Liver (tissue), 9 donors: ENCODE data around the gene SYT8. TPM values are rescaled to one million over a fixed set of nuclear protein-coding genes. Genes with fewer than 3 reads are reported as not detected.

ENCODE experiments used
- DNase-seq: peaks from one replicate; pipeline ENCODE4 v3.0.0-alpha.2; 2017; ENCODE audit warnings: low spot score
- H3K27ac ChIP-seq, 2 donors: one replicate each; pipeline ENCODE4 v1.7.0; 2013; ENCODE audit warnings: inconsistent platforms in 2 of 2, low read length in 2 of 2, control low read depth in 1 of 2, low read depth in 1 of 2, mild to moderate bottlenecking in 1 of 2
- H3K27me3 ChIP-seq, 4 donors: one replicate each; pipeline versions ENCODE4 v1.6.1 to v1.7.0; 2013; ENCODE audit warnings: low read length in 3 of 4, inconsistent platforms in 1 of 4, mild to moderate bottlenecking in 1 of 4, moderate library complexity in 1 of 4; ENCODE audit not compliant: control insufficient read depth in 4 of 4, insufficient read depth in 4 of 4
- H3K36me3 ChIP-seq, 4 donors: one replicate each; pipeline versions ENCODE4 v1.6.1 to v1.7.0; 2013; ENCODE audit warnings: low read length in 3 of 4, mild to moderate bottlenecking in 3 of 4, low read depth in 1 of 4, moderate library complexity in 1 of 4; ENCODE audit not compliant: control insufficient read depth in 4 of 4, insufficient read depth in 3 of 4
- H3K4me1 ChIP-seq, 4 donors: one replicate each; pipeline versions ENCODE4 v1.6.1 to v1.7.0; 2013; ENCODE audit warnings: low read length in 3 of 4, mild to moderate bottlenecking in 3 of 4, moderate library complexity in 1 of 4; ENCODE audit not compliant: control insufficient read depth in 4 of 4, insufficient read depth in 4 of 4
- H3K4me3 ChIP-seq, 3 donors: one replicate each; pipeline versions ENCODE4 v1.6.1 to v1.7.0; 2013; ENCODE audit warnings: low read length in 3 of 3, control low read depth in 1 of 3, low read depth in 1 of 3, mild to moderate bottlenecking in 1 of 3
- H3K9ac ChIP-seq, 2 donors: one replicate each; pipeline ENCODE4 v1.7.0; 2013; ENCODE audit warnings: low read length in 2 of 2, mild to moderate bottlenecking in 2 of 2, moderate library complexity in 2 of 2, control low read depth in 1 of 2, low read depth in 1 of 2
- H3K9me3 ChIP-seq, 4 donors: one replicate each; pipeline versions ENCODE4 v1.6.1 to v1.7.0; 2013; ENCODE audit warnings: low read length in 3 of 4; ENCODE audit not compliant: control insufficient read depth in 4 of 4
- CTCF ChIP-seq: fragments of 150-350 bp; IDR thresholded peaks from 2 replicates; pipeline ENCODE4 v1.5.1; 2017; ENCODE audit warnings: improper control_type of control experiment, low read depth, low read length; ENCODE audit not compliant: missing input control
- EGR1 ChIP-seq, 2 donors: IDR thresholded peaks; 2 replicates each; pipeline ENCODE4 v1.6.1; 2016 to 2018; ENCODE audit warnings: antibody characterized with exemption in 2 of 2, low read depth in 2 of 2
- FOXA1 ChIP-seq: IDR thresholded peaks from 2 replicates; pipeline ENCODE4 v1.6.1; 2016; ENCODE audit warnings: antibody characterized with exemption
- FOXA2 ChIP-seq: IDR thresholded peaks from 2 replicates; pipeline ENCODE4 v1.6.1; 2016; ENCODE audit warnings: antibody characterized with exemption
- GABPA ChIP-seq, 2 donors: IDR thresholded peaks in 1 of 2; conservative IDR thresholded peaks in 1 of 2; 2 replicates each; pipeline ENCODE4 v1.6.1; 2016; ENCODE audit warnings: antibody characterized with exemption in 2 of 2, mild to moderate bottlenecking in 1 of 2, moderate library complexity in 1 of 2
- HNF4G ChIP-seq: IDR thresholded peaks from 2 replicates; pipeline ENCODE4 v1.6.1; 2016; ENCODE audit warnings: antibody characterized with exemption
- JUND ChIP-seq, 2 donors: IDR thresholded peaks; 2 replicates each; pipeline ENCODE4 v1.6.1; 2016; ENCODE audit warnings: antibody characterized with exemption in 2 of 2
- MAX ChIP-seq: IDR thresholded peaks from 2 replicates; pipeline ENCODE4 v1.6.1; 2016; ENCODE audit warnings: antibody characterized with exemption
- NR2F2 ChIP-seq: IDR thresholded peaks from 2 replicates; pipeline ENCODE4 v1.6.1; 2016; ENCODE audit warnings: antibody characterized with exemption
- RAD21 ChIP-seq, 2 donors: IDR thresholded peaks; 2 replicates each; pipeline ENCODE4 v1.6.1; 2016; ENCODE audit warnings: antibody characterized with exemption in 2 of 2, mild to moderate bottlenecking in 2 of 2
- REST ChIP-seq: IDR thresholded peaks from 2 replicates; pipeline ENCODE4 v1.6.1; 2016; ENCODE audit warnings: antibody characterized with exemption, mild to moderate bottlenecking
- SP1 ChIP-seq: IDR thresholded peaks from 2 replicates; pipeline ENCODE4 v1.6.1; 2018; ENCODE audit warnings: antibody characterized with exemption, mild to moderate bottlenecking
- TAF1 ChIP-seq: conservative IDR thresholded peaks from 2 replicates; pipeline ENCODE4 v1.6.1; 2016; ENCODE audit warnings: antibody characterized with exemption, mild to moderate bottlenecking
- YY1 ChIP-seq: IDR thresholded peaks from 2 replicates; pipeline ENCODE4 v1.6.1; 2016; ENCODE audit warnings: antibody characterized with exemption, mild to moderate bottlenecking
- ZBTB33 ChIP-seq: IDR thresholded peaks from 2 replicates; pipeline ENCODE4 v1.6.1; 2016; ENCODE audit warnings: antibody characterized with exemption
- WGBS: extraction: QIAGEN DNeasy Blood & Tissue Kit; methylation state at CpG from one replicate; pipeline ENCODE4 v1.1.7; 2013; 5-methylcytosine and 5-hydroxymethylcytosine counted together
- polyA plus RNA-seq, 2 donors: library from polyadenylated mRNA; stranded (reverse) in 1 of 2; unstranded in 1 of 2; fragments of 200-250 nt in 1 of 2; fragments of >200 nt in 1 of 2; fragmentation: Nextera tagmentation in 1 of 2; extraction: Ambion mirVana in 1 of 2; gene quantifications; one replicate each; pipeline versions ENCODE4 v1.2.1 to v1.2.3, GENCODE V29; 2013 to 2015
- total RNA-seq, 2 donors: library from RNA; depleted of rRNA; stranded (reverse); fragments of >200 nt; gene quantifications; one replicate each; pipeline ENCODE4 v1.2.3, GENCODE V29; 2014
- donor health status: healthy.
- donor health status: healthy.
- donor health status: healthy.
- donor health status: healthy.
- donor health status: healthy.

The SYT8 gene
- total and polyA plus RNA-seq, 4 donors, result 0.17 to 0.99 (median 0.35) TPM

GRCh38 chr11:1832920-1833295 lies 1.9 kb upstream of the SYT8 start:
- no peak overlapping the region for H3K27ac ChIP-seq
- no peaks in the 10 kb centered on the region for H3K9me3 ChIP-seq
- H3K36me3 ChIP-seq, result no peaks in the 10 kb centered on the region
- no peaks in the 10 kb centered on the region for H3K27me3 ChIP-seq
- H3K4me1 ChIP-seq, result peaks cover 5 to 23% (median 15%) of the 10 kb centered on the region in 4 donors
- DNase-seq, result no peak
- H3K4me3 ChIP-seq, result no peak overlapping the region
- H3K9ac ChIP-seq, result no peak overlapping the region
- no peak for TF ChIP-seq YY1
- WGBS, result 60% methylated on average over 17 of the region's 17 CpGs

- no peak for DNase-seq
- H3K27ac ChIP-seq, result no peak overlapping the region
- no peak overlapping the region for H3K9ac ChIP-seq
- peaks cover 5 to 23% (median 15%) of the 10 kb centered on the region in 4 donors for H3K4me1 ChIP-seq
- WGBS, result 78% methylated on average over 14 of the region's 14 CpGs
- no peak overlapping the region for H3K4me3 ChIP-seq
- H3K27me3 ChIP-seq, result no peaks in the 10 kb centered on the region
- no peaks in the 10 kb centered on the region for H3K9me3 ChIP-seq
- TF ChIP-seq SP1 (peak; percentile 25), FOXA2 (no peak), EGR1 (IDR thresholded peaks at IDR 0.05; ENCODE audit: low read depth in 2 of 2) (no peak), MAX (no peak)
- no peaks in the 10 kb centered on the region for H3K36me3 ChIP-seq
Measured at GRCh38 chr11:1834062-1834610, 654 bp upstream of the SYT8 start.

- WGBS, result 91% methylated on average over 12 of the region's 12 CpGs
Measured at GRCh38 chr11:1835671-1836010, 851 bp downstream of the SYT8 start.

More at GRCh38 chr11:1835671-1836010, 851 bp downstream of the SYT8 start:
- Histone ChIP-seq H3K4me3 (no peak overlapping the region), H3K9me3 (no peaks in the 10 kb centered on the region), H3K36me3 (no peaks in the 10 kb centered on the region), H3K27me3 (no peaks in the 10 kb centered on the region), H3K4me1 (peaks cover 7 to 20% (median 10%) of the 10 kb centered on the region in 4 donors), H3K27ac (no peak overlapping the region), H3K9ac (no peak overlapping the region)
- TF ChIP-seq EGR1 (IDR thresholded peaks at IDR 0.05; ENCODE audit: low read depth in 2 of 2) (no peak), FOXA1 (no peak), NR2F2 (no peak), ZBTB33 (no peak), GABPA (IDR thresholded peaks at IDR 0.05 in 1 of 2, conservative IDR thresholded peaks at IDR 0.05 in 1 of 2) (no peak), RAD21 (IDR thresholded peaks at IDR 0.05) (no peak), REST (no peak), SP1 (no peak), CTCF (no peak), FOXA2 (no peak), TAF1 (no peak), JUND (IDR thresholded peaks at IDR 0.05) (no peak), HNF4G (no peak)
- no peak for DNase-seq
